Panc1 (cell line): Measurements from ENCODE around the gene PSTPIP1. TPM values are rescaled to one million over a fixed set of nuclear protein-coding genes. Genes with fewer than 3 reads are reported as not detected.

Source experiments
- ATAC-seq: fragments of 200-7000 bp; cut with Tn5 transposase; 2 replicates; pipeline ENCODE4 v1.9.1; 2020; ENCODE audit warnings: mild to moderate bottlenecking, moderate library complexity
- BruUV-seq: library from RNA; stranded (reverse); fragments of 400-500 nt; replicated peaks from 2 replicates; lab custom pipeline; 2021; lab: Mats Ljungman, UMichigan
- CTCF ChIA-PET: fragments of 300-600 bp; sonication (Branson Sonifier 250); formaldehyde crosslinking; loops from one replicate; lab custom pipeline; 2022; ENCODE audit warnings: antibody characterized with exemption; lab: Charles Lee
- POLR2A ChIA-PET: fragments of 300-600 bp; sonication (Branson Sonifier 250); formaldehyde crosslinking; loops from one replicate; lab custom pipeline; 2022; ENCODE audit warnings: antibody characterized with exemption; lab: Charles Lee
- DNase-seq: peaks from one replicate; pipeline ENCODE4 v3.0.0-alpha.2; 2010; ENCODE audit warnings: low read depth, low spot score
- H3K27ac ChIP-seq: 2 replicates; pipeline ENCODE4 v1.5.1; 2011; ENCODE audit warnings: mild to moderate bottlenecking, low read length, inconsistent platforms
- H3K27me3 ChIP-seq: fragments of 200-500 bp; sonication (Bioruptor generic); 2 replicates; pipeline ENCODE4 v1.6.0; 2014; ENCODE audit warnings: low read length, inconsistent platforms; ENCODE audit not compliant: control insufficient read depth, insufficient read depth
- H3K36me3 ChIP-seq: fragments of 200-500 bp; sonication (Bioruptor generic); 2 replicates; pipeline ENCODE4 v1.5.1; 2014; ENCODE audit warnings: inconsistent platforms, mild to moderate bottlenecking, low read length, moderate library complexity; ENCODE audit not compliant: control insufficient read depth, insufficient read depth
- H3K4me1 ChIP-seq: 2 replicates; pipeline ENCODE4 v1.5.1; 2011; ENCODE audit warnings: inconsistent platforms, mild to moderate bottlenecking, low read length, moderate library complexity; ENCODE audit not compliant: control insufficient read depth, insufficient read depth
- H3K4me3 ChIP-seq, 2 experiments: 2 replicates each; pipeline ENCODE4 v1.5.1; 2011 to 2012; ENCODE audit warnings: low read depth in 2 of 2, low read length in 2 of 2, mild to moderate bottlenecking in 2 of 2, inconsistent platforms in 1 of 2, moderate library complexity in 1 of 2
- H3K9me3 ChIP-seq: fragments of 200-500 bp; sonication (Bioruptor generic); 2 replicates; pipeline ENCODE4 v1.5.1; 2014; ENCODE audit warnings: low read depth, mild to moderate bottlenecking, inconsistent platforms, low read length, moderate library complexity; ENCODE audit not compliant: control insufficient read depth, insufficient read depth
- CTCF ChIP-seq: fragments of 450-650 bp; IDR thresholded peaks from 2 replicates; pipeline ENCODE4 v1.5.1; 2017; ENCODE audit warnings: mild to moderate bottlenecking
- POLR2AphosphoS5 ChIP-seq: IDR thresholded peaks from 2 replicates; pipeline ENCODE4 v1.6.1; 2012; ENCODE audit warnings: mild to moderate bottlenecking, low read depth, low read length, moderate library complexity
- SIN3A ChIP-seq: IDR thresholded peaks from 2 replicates; pipeline ENCODE4 v1.6.1; 2012; ENCODE audit warnings: low read depth, mild to moderate bottlenecking, low read length, moderate library complexity, borderline replicate concordance; ENCODE audit not compliant: insufficient read depth
- TCF7L2 ChIP-seq: IDR thresholded peaks from 2 replicates; pipeline ENCODE4 v1.6.1; 2011; ENCODE audit warnings: mild to moderate bottlenecking, low read depth, low read length, inconsistent platforms
- in situ Hi-C: cut with HindIII; loops from 2 replicates; pipeline ENCODE4 v1.10.0; 2016; ENCODE audit warnings: low sequenced_read_pairs, low pct_unique_long_range_greater_than_20kb
- intact Hi-C: fragments of 100-400 bp; cut with micrococcal nuclease; formaldehyde crosslinking; loops from one replicate; pipeline ENCODE4 v1.10.0; 2022; ENCODE audit not compliant: unreplicated experiment
- total RNA-seq: library from RNA; stranded (reverse); gene quantifications from one replicate; pipeline ENCODE4 v1.2.1, GENCODE V29; 2021; ENCODE audit not compliant: unreplicated experiment
- TF ChIP-seq, protein P1 (sequence below), 2 experiments: IDR thresholded peaks; 2 replicates each; pipeline ENCODE4 v1.6.1; 2011 to 2012; ENCODE audit warnings: low read depth in 2 of 2, control low read depth in 1 of 2, low read length in 1 of 2, mild to moderate bottlenecking in 1 of 2, moderate library complexity in 1 of 2; ENCODE audit not compliant: insufficient read depth in 1 of 2

Gene PSTPIP1
- total RNA-seq, 1 experiment from 2014 or later: 0.46 TPM

- ATAC-seq: no peak
- CTCF ChIA-PET: no interaction called here
- in situ Hi-C loops: no loop called here
Measured at GRCh38 chr15:77035999-77036471, 41.1 kb downstream of the PSTPIP1 start.

GRCh38 chr15:77036537-77037387, 41.8 kb downstream of the PSTPIP1 start:
- no peak for ATAC-seq
- in situ Hi-C loops (no loop called here), intact Hi-C loops (no loop called here)
- no peak overlapping the region for H3K27ac ChIP-seq
- no peaks in the 10 kb centered on the region for H3K36me3 ChIP-seq
- no peaks in the 10 kb centered on the region for H3K9me3 ChIP-seq
- H3K4me1 ChIP-seq: no peaks in the 10 kb centered on the region
- POLR2A ChIA-PET: interaction anchor here (0.6 kb wide), 1 partner anchor 56 kb away, joined by 23 read pairs; no protein-coding TSS in a partner anchor
- no TSS peak for BruUV-seq
- no peak overlapping the region for H3K4me3 ChIP-seq
- CTCF ChIA-PET: no interaction called here
- H3K27me3 ChIP-seq: no peaks in the 10 kb centered on the region
- no peak for DNase-seq
- TF ChIP-seq, protein P1, sequence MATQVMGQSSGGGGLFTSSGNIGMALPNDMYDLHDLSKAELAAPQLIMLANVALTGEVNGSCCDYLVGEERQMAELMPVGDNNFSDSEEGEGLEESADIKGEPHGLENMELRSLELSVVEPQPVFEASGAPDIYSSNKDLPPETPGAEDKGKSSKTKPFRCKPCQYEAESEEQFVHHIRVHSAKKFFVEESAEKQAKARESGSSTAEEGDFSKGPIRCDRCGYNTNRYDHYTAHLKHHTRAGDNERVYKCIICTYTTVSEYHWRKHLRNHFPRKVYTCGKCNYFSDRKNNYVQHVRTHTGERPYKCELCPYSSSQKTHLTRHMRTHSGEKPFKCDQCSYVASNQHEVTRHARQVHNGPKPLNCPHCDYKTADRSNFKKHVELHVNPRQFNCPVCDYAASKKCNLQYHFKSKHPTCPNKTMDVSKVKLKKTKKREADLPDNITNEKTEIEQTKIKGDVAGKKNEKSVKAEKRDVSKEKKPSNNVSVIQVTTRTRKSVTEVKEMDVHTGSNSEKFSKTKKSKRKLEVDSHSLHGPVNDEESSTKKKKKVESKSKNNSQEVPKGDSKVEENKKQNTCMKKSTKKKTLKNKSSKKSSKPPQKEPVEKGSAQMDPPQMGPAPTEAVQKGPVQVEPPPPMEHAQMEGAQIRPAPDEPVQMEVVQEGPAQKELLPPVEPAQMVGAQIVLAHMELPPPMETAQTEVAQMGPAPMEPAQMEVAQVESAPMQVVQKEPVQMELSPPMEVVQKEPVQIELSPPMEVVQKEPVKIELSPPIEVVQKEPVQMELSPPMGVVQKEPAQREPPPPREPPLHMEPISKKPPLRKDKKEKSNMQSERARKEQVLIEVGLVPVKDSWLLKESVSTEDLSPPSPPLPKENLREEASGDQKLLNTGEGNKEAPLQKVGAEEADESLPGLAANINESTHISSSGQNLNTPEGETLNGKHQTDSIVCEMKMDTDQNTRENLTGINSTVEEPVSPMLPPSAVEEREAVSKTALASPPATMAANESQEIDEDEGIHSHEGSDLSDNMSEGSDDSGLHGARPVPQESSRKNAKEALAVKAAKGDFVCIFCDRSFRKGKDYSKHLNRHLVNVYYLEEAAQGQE (IDR thresholded peaks at IDR 0.05; ENCODE audit: insufficient read depth in 1 of 2, low read depth in 2 of 2, low read length in 1 of 2): no peak
- no peak for TF ChIP-seq SIN3A
- TF ChIP-seq POLR2AphosphoS5: no peak
- TF ChIP-seq CTCF: no peak
- TF ChIP-seq TCF7L2: no peak

More at GRCh38 chr15:77035999-77036471, 41.1 kb downstream of the PSTPIP1 start:
- intact Hi-C loops: no loop called here
- no peak for DNase-seq
- H3K36me3 ChIP-seq: no peaks in the 10 kb centered on the region
- no peak overlapping the region for H3K27ac ChIP-seq
- no peak overlapping the region for H3K4me3 ChIP-seq
- no peaks in the 10 kb centered on the region for H3K9me3 ChIP-seq
- TF ChIP-seq SIN3A (no peak), POLR2AphosphoS5 (no peak), TCF7L2 (no peak), CTCF (no peak)
- TF ChIP-seq, protein P1 (IDR thresholded peaks at IDR 0.05; ENCODE audit: insufficient read depth in 1 of 2, low read depth in 2 of 2, low read length in 1 of 2): no peak
- POLR2A ChIA-PET: no interaction called here
- H3K4me1 ChIP-seq: no peaks in the 10 kb centered on the region
- no peaks in the 10 kb centered on the region for H3K27me3 ChIP-seq
- no TSS peak for BruUV-seq
